KG1 (cell line): ENCODE measurements around the gene PODN.

Experiments used
- DNase-seq: peaks from one replicate; lab custom pipeline; 2025; lab: John Stamatoyannopoulos, UW

The PODN gene

DNA sequence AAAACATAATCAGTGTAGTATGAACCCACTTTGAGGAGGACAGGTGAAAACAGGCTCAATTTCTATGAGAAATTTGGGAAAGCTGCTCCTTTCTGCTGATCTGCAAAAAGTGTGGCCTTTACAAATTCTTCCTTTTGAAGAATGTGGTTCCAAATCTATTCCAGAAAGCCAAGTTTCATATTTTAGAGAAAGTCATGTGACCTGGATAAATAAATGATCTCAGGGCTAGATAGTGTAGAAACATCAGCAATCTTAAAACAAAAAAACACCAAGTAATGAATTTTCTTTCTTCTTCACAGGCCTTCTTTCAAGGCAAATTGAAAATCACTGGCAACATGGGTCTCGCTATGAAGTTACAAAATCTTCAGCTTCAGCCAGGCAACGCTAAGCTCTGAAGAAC lies 11.7 kb upstream of the PODN start:
- no peak for DNase-seq

- no peak for DNase-seq
Observed at GRCh38 chr1:53051676-53052075, 10.3 kb upstream of the PODN start.

GRCh38 chr1:53057127-53057526 lies 4.9 kb upstream of the PODN start:
- DNase-seq = no peak

- DNase-seq = no peak
Observed at GRCh38 chr1:53060579-53060978, 1.4 kb upstream of the PODN start.

- no peak for DNase-seq
Observed at GRCh38 chr1:53061123-53061858, 722 bp upstream of the PODN start.

DNA sequence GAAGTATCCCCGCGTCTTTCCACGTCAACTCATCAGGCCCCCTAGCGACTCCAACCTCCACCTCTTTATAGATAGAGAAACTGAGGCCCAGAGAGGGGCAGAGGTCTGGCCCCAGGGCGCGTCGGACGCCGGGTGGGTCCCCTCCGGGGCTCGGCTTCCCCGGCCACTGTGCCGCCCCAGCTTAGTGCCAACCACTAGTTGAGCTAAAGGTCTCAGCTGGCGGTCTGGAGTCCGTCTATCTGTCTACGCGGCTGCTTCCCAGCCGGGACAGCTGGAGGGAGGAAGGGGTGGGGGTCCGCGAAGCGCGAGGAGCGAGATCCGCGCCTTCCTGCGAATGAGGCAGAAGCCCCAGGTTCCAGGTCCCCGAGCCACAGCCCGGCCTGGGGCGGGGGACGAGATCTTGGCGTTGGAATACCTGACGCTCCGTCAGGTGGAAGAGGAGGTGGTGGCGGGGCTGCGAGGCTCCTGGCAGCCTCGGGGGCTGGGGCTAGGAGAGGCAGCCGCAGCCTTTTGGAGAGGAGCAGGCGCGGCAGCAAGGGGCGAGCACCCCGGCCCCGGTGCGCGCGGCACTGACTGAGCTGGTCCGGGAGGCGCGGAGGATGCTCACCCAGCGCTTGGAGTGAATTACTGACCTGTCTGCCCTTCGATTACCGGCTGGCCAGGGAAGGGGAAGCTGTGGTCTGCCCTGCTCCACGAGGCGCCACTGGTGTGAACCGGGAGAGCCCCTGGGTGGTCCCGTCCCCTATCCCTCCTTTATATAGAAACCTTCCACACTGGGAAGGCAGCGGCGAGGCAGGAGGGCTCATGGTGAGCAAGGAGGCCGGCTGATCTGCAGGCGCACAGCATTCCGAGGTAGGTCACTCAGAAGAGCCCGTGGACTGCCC lies 937 bp downstream of the PODN start:
- DNase-seq = no peak

DNA sequence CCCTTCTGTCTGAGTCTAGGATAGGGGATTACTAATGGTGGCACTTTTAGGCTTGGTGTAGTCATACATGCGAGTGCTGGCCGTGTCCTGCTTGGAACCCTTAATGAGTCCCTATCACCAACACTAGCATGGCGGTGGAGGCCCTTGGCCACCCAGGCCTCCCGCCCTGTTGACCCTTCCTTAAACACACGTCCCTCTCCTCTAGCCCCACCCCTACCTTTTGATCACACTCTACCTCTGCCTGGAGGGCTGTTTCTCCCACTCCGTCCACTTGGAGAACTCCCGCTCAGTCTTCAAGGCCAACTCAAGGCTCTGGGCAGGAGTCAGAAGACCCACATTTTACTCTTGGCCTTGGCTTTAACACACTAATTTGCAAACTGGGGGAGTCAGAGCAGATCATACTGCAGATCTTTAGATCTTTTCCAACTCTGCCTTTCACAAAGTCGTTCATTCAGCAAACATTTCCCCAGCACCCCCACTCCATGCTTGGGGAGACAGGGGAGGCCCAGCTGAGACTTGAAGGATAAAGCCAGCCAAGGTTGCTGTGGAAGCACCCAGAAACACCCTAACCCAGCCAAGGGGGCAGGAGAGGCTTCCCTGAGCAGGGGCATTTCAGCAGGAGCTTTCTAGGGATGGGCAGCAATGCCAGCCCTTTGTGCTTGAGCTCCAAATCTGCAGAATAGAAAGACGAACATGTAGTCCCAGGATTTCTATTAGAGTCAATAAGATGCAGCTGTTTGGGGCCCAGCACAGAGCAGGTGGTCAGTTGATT lies 1.9 kb downstream of the PODN start:
- DNase-seq = no peak

- DNase-seq = no peak
Observed at GRCh38 chr1:53065391-53065790, 3.4 kb downstream of the PODN start.

- DNase-seq = no peak
Observed at GRCh38 chr1:53066488-53066887, 4.5 kb downstream of the PODN start.

DNA sequence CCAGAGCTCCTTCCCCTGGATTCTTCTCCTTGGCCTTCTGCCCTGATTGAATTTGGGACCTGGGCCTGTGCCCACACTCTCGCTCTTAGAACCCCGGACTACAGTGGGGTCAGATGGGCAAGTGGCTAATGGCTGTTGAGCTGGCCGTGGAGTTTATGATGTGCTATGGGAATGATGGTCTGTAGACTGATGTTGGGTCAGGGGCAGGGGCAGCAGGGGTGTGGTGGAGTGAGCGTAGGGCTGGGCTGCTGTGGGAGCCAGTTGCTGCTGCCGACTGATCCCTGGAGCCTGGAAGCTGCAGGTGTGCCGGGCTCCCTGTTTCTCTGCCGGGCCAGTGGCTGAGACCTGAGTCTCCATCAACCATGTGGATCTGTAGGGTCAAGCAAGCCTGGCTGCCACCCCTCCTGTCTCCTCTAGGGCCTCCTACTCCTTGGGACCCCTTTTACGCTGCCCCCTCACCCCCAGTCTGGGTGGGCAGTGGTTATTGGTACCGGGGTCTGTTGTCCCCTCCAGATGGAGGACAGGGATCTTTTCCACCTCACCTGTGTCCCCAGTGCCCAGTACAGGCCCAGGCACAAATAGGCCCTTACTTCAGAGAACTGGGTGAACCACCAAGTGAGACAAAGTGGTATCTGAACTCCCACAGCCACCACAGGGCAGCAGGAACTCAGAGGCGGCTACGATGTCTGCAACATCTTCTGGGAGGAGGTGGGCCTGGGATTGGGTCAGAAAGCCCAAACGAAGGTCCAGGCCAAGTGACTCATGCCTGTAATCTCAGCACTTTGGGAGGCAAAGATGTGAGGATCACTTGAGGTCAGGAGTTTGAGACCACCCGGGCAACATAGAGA lies 5.1 kb downstream of the PODN start:
- no peak for DNase-seq

DNA sequence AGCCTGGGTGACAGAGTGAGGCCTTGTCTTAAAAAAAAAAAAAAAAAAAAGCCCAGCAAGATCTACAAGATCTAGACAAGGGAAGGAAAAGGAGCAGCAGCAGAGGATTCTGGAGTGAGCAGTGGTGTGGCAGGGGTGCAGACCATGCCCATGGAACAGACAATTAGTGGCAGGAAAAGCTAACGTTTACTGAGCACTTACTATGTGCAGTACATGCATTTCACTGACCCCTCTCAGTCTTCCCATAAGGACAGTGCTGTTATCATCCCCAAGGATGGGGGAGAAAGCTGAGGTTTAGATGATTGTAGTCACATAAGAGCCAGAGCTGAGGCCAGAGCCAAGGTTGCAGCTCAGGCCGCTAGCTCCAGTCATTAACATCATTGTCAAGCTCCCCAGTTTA lies 5.9 kb downstream of the PODN start:
- DNase-seq = no peak

DNA sequence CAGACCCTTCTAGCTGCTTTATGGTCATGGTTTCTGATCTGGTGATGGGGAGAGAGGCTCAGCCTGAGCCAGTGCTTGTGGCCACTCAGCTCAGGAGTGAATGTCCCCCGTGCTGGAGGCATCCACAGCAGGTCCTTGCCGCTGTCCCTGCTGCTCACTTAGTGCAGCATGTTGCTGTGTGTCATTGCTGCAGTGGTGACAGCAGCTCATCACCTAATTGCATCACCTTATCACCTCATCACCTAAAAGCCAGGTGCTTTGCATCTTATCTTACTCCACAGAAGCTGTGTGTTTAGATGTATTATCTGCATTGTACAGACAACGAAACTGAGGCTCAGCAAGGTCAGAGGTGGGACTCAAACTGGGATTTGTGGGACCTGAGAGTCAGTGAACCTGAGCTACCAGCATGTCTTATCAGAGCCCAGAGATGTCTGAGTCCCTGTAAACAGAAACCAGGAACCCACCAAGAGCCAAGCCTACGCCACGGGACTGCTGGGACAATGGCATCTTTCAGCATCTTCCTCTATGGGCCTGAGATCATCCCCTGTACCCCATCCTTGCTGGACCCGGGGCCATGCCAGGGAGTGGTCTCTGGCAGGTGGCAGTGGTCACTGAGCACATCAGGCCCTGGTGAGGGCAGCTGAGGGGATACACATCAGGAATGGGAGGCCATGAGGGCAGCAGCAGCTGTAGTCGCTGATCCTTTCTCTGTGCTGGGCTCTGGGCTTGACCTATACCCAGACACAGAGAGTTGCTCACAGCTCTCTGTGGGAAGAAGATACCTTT lies 6.5 kb downstream of the PODN start:
- DNase-seq = no peak

DNA sequence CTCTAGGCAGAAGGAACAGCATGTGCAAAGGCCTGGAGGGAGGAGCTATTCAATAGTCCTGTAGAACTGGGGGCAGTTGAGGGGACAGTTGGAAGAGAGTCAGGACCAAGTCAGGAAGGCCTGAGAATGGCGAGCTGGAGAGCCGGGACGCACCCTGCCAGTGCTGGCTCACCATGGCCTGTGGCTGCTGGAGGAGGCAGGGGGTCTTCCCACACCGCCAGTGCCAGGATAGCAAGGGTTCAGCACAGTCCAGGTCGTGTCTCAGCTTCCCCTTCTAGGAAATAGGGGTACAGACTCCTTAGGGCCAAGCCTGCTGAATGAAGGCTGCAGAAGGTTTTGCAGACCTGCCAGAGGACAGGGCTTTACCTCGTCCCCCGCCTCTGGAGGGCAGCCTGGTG lies 7.3 kb downstream of the PODN start:
- DNase-seq = no peak

GRCh38 chr1:53069663-53070327 lies 7.8 kb downstream of the PODN start:
- no peak for DNase-seq

GRCh38 chr1:53070621-53071020 lies 8.6 kb downstream of the PODN start:
- no peak for DNase-seq

DNA sequence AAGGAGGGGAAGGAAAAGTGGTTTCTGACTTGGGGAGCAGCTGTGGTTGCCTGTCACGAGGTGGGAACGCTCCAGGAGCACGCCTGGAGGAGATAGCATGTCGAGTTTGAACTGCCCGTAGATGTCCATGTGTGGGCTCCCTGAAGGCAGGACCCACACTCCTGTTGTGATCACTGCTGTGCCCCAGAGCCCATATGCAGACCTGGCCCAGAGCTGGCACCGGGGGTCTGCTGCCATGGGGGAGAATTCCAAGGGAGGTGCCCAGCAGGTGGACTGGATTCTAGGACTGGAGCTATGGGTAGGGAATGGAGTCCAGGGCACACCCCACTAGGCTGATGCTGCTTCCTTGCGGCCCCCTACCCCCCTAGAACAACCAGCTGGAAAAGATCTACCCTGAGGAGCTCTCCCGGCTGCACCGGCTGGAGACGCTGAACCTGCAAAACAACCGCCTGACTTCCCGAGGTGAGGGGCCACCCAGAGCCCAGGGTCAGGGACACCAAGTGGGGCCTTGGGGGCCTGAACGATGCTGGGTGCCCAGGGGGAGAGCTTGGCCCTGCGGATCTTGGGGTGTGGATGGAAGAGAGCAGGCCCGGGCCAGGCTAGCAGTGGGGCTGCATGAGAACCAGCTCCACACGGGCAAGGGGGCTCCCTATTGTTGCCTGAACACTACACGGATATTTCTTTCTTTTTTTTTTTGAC lies 9.3 kb downstream of the PODN start:
- no peak for DNase-seq

- no peak for DNase-seq
Observed at GRCh38 chr1:53071915-53072314, 9.9 kb downstream of the PODN start.

DNA sequence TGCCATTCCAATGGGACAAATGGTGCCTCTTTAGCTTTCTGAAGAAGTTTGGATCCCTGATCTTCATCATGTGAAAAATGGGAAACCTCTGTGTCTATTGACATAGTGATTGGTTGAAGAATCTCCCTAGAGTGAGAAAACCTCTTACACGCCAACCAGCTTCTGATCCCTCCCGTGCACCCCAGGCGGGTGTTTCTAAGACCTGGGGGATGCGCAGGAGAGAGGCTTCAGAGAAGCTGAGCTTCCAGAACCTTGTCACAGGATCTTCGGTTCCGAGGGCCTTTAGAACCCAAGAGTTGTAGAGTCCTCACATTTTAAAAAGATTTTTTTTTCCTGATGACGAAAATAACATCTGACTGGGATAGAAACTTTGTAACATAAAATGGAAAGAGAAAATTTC lies 11.3 kb downstream of the PODN start:
- no peak for DNase-seq

- no peak for DNase-seq
Observed at GRCh38 chr1:53073868-53074311, 11.9 kb downstream of the PODN start.
